WERI-Rb-1 (cell line): ENCODE results near the gene B4GALNT4.
A peak's percentile ranks its signal among the peaks of the same experiment; 100 is the strongest.
"Not testable (repeated sequence)": the region's sequence is repeated elsewhere in the genome, so short reads cannot be mapped to it uniquely, and the experiment has no call there.

Experiments
- DNase-seq: peaks from one replicate; pipeline ENCODE4 v3.0.0-alpha.2; 2020
- H3K27ac ChIP-seq: fragments of 250-450 bp; sonication (Bioruptor Pico); 2 replicates; pipeline ENCODE4 v1.5.1; 2020; ENCODE audit warnings: mild to moderate bottlenecking, moderate library complexity
- H3K27me3 ChIP-seq: fragments of 250-450 bp; sonication (Bioruptor Pico); 2 replicates; pipeline ENCODE4 v1.5.1; 2021; ENCODE audit warnings: mild to moderate bottlenecking, low read depth, moderate library complexity; ENCODE audit not compliant: insufficient read depth, severe bottlenecking
- H3K36me3 ChIP-seq: fragments of 250-450 bp; sonication (Bioruptor Pico); 2 replicates; pipeline ENCODE4 v1.5.1; 2020; ENCODE audit warnings: mild to moderate bottlenecking, moderate library complexity
- H3K4me3 ChIP-seq: 2 replicates; pipeline ENCODE4 v1.5.1; 2011; ENCODE audit warnings: low read depth, mild to moderate bottlenecking, control low read depth, low read length
- H3K9me3 ChIP-seq: fragments of 250-450 bp; sonication (Bioruptor Pico); 2 replicates; pipeline ENCODE4 v1.5.1; 2021; ENCODE audit warnings: mild to moderate bottlenecking, moderate library complexity; ENCODE audit not compliant: severe bottlenecking
- TF ChIP-seq, protein P1 (sequence below): IDR thresholded peaks from 2 replicates; pipeline ENCODE4 v1.5.1; 2011; ENCODE audit warnings: low read depth, mild to moderate bottlenecking, control low read depth, inconsistent platforms, low read length

B4GALNT4 gene, protein sequence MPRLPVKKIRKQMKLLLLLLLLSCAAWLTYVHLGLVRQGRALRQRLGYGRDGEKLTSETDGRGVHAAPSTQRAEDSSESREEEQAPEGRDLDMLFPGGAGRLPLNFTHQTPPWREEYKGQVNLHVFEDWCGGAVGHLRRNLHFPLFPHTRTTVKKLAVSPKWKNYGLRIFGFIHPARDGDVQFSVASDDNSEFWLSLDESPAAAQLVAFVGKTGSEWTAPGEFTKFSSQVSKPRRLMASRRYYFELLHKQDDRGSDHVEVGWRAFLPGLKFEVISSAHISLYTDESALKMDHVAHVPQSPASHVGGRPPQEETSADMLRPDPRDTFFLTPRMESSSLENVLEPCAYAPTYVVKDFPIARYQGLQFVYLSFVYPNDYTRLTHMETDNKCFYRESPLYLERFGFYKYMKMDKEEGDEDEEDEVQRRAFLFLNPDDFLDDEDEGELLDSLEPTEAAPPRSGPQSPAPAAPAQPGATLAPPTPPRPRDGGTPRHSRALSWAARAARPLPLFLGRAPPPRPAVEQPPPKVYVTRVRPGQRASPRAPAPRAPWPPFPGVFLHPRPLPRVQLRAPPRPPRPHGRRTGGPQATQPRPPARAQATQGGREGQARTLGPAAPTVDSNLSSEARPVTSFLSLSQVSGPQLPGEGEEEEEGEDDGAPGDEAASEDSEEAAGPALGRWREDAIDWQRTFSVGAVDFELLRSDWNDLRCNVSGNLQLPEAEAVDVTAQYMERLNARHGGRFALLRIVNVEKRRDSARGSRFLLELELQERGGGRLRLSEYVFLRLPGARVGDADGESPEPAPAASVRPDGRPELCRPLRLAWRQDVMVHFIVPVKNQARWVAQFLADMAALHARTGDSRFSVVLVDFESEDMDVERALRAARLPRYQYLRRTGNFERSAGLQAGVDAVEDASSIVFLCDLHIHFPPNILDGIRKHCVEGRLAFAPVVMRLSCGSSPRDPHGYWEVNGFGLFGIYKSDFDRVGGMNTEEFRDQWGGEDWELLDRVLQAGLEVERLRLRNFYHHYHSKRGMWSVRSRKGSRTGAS

DNA sequence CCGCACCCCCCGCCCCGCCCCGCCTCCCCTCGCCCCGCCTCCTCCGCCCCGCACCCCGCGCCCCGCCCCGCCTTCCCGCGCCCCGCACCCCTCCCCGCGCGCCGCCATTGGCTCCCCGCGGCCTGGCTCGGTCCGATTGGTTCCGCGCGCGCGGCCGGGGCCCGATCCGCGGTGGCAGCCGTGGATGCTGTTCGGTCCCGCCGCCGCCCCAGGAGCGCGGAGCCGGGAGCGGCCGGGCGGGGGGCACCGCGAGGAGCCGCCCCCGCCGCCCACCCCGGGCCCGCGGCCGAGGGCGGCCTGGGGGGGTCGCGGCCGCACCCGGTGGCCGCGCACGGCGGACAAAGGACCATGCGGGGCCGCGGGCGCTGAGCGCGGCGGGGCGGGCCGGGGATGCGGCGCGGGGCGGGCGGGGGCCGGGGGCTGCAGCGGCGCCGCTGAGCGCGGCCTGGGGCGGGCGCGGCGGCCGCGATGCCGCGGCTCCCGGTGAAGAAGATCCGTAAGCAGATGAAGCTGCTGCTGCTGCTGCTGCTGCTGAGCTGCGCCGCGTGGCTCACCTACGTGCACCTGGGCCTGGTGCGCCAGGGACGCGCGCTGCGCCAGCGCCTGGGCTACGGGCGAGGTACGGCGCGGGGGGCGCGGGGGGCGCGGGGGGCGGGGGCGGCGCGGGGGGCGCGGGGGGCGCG lies at the start of gene B4GALNT4:
TSS of gene B4GALNT4 (plus strand) at position 164 of the 683 bp plus-strand sequence. CDS start at position 469, 305 bp downstream.
- peak; percentile 57 for DNase-seq

DNA sequence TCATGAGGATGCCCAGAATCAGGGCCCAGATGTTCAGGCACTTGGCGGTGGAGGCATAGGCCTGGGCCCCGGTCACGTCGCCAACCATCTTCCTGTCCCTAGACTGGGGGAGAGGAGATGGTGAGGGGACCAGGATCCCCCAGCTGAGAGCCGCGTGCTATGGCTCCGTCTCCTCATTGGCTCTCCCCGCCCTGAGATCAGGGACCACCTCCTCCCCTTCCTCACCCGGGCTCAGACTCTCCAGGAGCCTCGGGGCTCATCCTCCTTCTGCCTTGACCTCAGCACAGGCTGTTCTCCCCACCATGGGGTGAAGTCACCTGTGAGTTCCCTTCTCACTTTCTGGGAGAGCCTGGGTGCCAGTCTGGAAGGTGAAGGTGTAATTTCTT lies 49.4 kb upstream of the B4GALNT4 start:
- H3K27me3 ChIP-seq, H3K36me3 ChIP-seq, DNase-seq, H3K4me3 ChIP-seq, H3K27ac ChIP-seq, H3K9me3 ChIP-seq: not testable (repeated sequence)

More for the DNA sequence above, at the start of gene B4GALNT4:
- H3K27me3 ChIP-seq = no peaks in the 10 kb centered on the region
- peak within 1 kb of the TSS; percentile 88 for H3K4me3 ChIP-seq
- TF ChIP-seq, protein P1, sequence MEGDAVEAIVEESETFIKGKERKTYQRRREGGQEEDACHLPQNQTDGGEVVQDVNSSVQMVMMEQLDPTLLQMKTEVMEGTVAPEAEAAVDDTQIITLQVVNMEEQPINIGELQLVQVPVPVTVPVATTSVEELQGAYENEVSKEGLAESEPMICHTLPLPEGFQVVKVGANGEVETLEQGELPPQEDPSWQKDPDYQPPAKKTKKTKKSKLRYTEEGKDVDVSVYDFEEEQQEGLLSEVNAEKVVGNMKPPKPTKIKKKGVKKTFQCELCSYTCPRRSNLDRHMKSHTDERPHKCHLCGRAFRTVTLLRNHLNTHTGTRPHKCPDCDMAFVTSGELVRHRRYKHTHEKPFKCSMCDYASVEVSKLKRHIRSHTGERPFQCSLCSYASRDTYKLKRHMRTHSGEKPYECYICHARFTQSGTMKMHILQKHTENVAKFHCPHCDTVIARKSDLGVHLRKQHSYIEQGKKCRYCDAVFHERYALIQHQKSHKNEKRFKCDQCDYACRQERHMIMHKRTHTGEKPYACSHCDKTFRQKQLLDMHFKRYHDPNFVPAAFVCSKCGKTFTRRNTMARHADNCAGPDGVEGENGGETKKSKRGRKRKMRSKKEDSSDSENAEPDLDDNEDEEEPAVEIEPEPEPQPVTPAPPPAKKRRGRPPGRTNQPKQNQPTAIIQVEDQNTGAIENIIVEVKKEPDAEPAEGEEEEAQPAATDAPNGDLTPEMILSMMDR = no peak
- H3K36me3 ChIP-seq = peaks cover 31% of the 10 kb centered on the region
- no peaks in the 10 kb centered on the region for H3K9me3 ChIP-seq
- peak within 1 kb of the TSS; percentile 79 for H3K27ac ChIP-seq

DNA sequence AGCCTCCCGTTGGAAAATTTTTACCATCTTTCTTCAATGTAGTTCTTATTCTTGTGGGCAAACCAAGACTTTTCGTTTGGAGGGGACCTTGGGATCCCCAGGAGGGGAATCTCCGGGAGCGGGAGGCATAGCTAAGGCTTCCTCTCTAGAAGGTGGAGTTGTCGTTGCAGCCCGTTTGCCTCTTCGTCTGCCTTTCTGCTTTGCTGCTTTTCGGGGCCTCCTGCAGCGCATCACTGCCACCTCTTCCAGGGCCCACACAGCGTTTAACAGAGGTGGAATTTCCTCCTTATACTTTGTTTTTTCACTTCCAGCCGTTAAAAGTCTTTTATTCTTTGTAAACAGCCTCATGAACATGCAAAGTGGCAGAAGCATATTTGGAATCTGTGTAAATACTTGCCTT lies 45.1 kb upstream of the B4GALNT4 start:
- no peak overlapping the region for H3K4me3 ChIP-seq
- no peaks in the 10 kb centered on the region for H3K27me3 ChIP-seq
- no peak overlapping the region for H3K27ac ChIP-seq
- no peaks in the 10 kb centered on the region for H3K9me3 ChIP-seq
- DNase-seq = no peak
- H3K36me3 ChIP-seq = no peaks in the 10 kb centered on the region
- TF ChIP-seq, protein P1 = no peak

DNA sequence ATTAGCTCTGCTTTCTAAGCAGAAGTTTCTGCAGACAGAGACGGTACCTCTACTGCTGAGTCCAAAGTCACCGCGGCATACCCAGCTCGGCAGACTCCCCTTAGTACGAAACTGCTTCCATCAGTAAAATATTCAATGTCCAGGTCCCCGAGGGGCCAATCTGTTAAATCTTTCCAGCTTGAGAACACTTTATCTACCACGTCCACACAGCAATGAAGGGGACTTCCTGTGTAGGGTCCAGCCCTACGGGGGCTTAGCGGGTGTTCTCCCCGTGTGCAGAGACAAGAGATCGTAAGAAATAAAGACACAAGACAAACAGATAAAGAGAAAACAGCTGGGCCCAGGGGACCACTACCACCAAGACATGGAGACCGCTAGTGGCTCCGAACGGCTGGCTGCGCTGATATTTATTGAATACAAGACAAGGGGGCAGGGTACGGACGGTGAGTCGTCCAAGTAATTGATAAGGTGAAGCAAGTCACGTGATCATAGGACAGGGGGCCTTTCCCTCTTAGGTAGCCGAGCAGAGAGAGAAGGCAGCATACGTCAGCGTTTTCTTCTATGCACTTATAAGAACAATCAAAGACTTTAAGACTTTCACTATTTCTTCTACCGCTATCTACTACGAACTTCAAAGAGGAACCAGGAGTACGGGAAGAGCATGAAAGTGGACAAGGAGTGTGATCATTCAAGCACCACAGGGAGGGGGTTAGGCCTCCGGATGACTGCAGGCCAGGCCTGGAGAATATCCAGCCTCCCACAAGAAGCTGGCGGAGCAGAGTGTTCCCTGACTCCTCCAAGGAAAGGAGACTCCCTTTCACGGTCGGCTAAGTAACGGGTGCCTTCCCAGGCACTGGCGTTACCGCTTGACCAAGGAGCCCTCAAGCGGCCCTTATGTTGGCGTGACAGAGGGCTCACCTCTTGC lies 44.4 kb upstream of the B4GALNT4 start:
- H3K27ac ChIP-seq = not testable (repeated sequence)

DNA sequence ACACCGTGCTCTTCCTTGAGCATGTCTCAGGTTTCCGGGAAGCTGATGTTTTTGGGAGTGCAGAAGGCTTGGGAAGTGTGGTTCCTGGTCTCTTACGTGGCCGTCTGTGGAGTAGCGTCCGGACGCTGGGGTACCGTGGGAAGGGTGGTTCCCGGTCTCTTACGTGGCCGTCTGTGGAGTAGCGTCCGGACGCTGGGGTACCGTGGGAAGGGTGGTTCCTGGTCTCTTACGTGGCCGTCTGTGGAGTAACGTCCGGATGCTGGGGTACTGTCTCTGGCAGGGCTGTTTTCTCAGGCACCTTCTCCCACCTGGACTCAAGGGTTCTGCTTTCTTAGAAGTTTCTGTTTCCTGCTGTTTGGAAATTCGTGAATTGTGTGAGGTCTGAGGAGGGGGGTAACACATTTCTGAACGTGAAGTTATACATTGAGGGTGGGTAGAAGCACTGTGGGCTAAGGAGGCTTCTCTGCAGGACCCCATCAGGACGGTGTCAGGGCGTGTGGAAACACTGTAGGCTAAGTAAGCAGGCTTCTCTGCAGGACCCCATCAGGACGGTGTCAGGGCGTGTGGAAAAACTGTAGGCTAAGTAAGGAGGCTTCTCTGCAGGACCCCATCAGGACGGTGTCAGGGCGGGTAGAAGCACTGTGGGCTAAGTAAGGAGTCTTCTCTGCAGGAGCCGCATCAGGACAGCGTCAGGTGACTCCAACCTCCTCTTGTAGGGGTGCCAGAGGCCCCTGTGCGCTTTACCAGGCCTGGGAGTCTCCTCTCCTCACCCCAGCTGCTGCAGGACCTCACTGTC lies 43.3 kb upstream of the B4GALNT4 start:
- TF ChIP-seq, protein P1 = no peak
- H3K27ac ChIP-seq = no peak overlapping the region
- DNase-seq = no peak
- no peak overlapping the region for H3K4me3 ChIP-seq
- H3K27me3 ChIP-seq = no peaks in the 10 kb centered on the region
- H3K9me3 ChIP-seq = no peaks in the 10 kb centered on the region
- H3K36me3 ChIP-seq = no peaks in the 10 kb centered on the region

More for the DNA sequence above, 44.4 kb upstream of the B4GALNT4 start:
- H3K9me3 ChIP-seq, H3K36me3 ChIP-seq, DNase-seq, H3K4me3 ChIP-seq, H3K27me3 ChIP-seq: not testable (repeated sequence)

DNA sequence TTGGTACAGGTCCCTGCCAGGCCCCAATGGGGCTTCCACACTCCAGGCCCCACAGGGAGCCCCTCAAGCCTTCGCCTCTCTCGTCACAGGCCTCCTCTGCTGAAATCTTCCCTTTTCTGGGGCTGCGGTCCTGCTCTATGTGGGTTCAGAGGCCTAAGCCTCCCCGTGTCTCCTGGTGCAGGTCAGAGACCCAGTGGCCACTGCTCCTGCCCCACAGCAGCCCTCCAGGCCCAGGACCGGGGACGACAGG lies 42.8 kb upstream of the B4GALNT4 start:
- no peak overlapping the region for H3K4me3 ChIP-seq
- no peak for DNase-seq
- no peaks in the 10 kb centered on the region for H3K36me3 ChIP-seq
- no peaks in the 10 kb centered on the region for H3K27me3 ChIP-seq
- no peaks in the 10 kb centered on the region for H3K9me3 ChIP-seq
- TF ChIP-seq, protein P1 = no peak
- H3K27ac ChIP-seq = no peak overlapping the region
